Measurements from ENCODE around the gene IL22RA2.
A peak's percentile ranks its signal among the peaks of the same experiment; 100 is the strongest.

Gene IL22RA2

GRCh38 chr6:137170266-137171052 lies 3.0 kb downstream of the IL22RA2 start:
- FAIRE-seq (no peak), DNase-seq (ENCODE audit: extremely low spot score, insufficient read length, low read depth) (no peak)

GRCh38 chr6:137167702-137168377 lies 5.6 kb downstream of the IL22RA2 start:
- no peak for DNase-seq (ENCODE audit: extremely low spot score, insufficient read length, low read depth)
- FAIRE-seq = peak; percentile 29

GRCh38 chr6:137166247-137167098 lies 7.0 kb downstream of the IL22RA2 start:
- FAIRE-seq = no peak
- DNase-seq (ENCODE audit: extremely low spot score, insufficient read length, low read depth) = no peak

GRCh38 chr6:137165375-137166246 lies 7.8 kb downstream of the IL22RA2 start:
- DNase-seq (ENCODE audit: extremely low spot score, insufficient read length, low read depth) = no peak
- peak; percentile 94 for FAIRE-seq

GRCh38 chr6:137163732-137164318 lies 9.6 kb downstream of the IL22RA2 start:
- FAIRE-seq (no peak), DNase-seq (ENCODE audit: extremely low spot score, insufficient read length, low read depth) (no peak)

- no peak for FAIRE-seq
- DNase-seq (ENCODE audit: extremely low spot score, insufficient read length, low read depth) = no peak
Measured at GRCh38 chr6:137162692-137163306, 10.6 kb downstream of the IL22RA2 start.

GRCh38 chr6:137161949-137162348 lies 11.5 kb downstream of the IL22RA2 start:
- FAIRE-seq = no peak
- no peak for DNase-seq (ENCODE audit: extremely low spot score, insufficient read length, low read depth)

- no peak for DNase-seq (ENCODE audit: extremely low spot score, insufficient read length, low read depth)
- FAIRE-seq = no peak
Measured at GRCh38 chr6:137160763-137161162, 12.7 kb downstream of the IL22RA2 start.

- DNase-seq (ENCODE audit: extremely low spot score, insufficient read length, low read depth) (no peak), FAIRE-seq (no peak)
Measured at GRCh38 chr6:137159912-137160311, 13.5 kb downstream of the IL22RA2 start.

GRCh38 chr6:137157601-137158000 lies 15.8 kb downstream of the IL22RA2 start:
- DNase-seq (ENCODE audit: extremely low spot score, insufficient read length, low read depth) = no peak
- no peak for FAIRE-seq

GRCh38 chr6:137156650-137157049 lies 16.8 kb downstream of the IL22RA2 start:
- no peak for FAIRE-seq
- DNase-seq (ENCODE audit: extremely low spot score, insufficient read length, low read depth) = no peak

GRCh38 chr6:137155830-137156229 lies 17.6 kb downstream of the IL22RA2 start:
- FAIRE-seq (peak; percentile 89), DNase-seq (ENCODE audit: extremely low spot score, insufficient read length, low read depth) (no peak)

GRCh38 chr6:137150072-137150471 lies 23.4 kb downstream of the IL22RA2 start:
- DNase-seq (ENCODE audit: extremely low spot score, insufficient read length, low read depth) (no peak), FAIRE-seq (no peak)

- no peak for DNase-seq (ENCODE audit: extremely low spot score, insufficient read length, low read depth)
- FAIRE-seq = no peak
Measured at GRCh38 chr6:137149035-137149393, 24.4 kb downstream of the IL22RA2 start.

- DNase-seq (ENCODE audit: extremely low spot score, insufficient read length, low read depth) (no peak), FAIRE-seq (no peak)
Measured at GRCh38 chr6:137148306-137149034, 25.0 kb downstream of the IL22RA2 start.

- FAIRE-seq = no peak
- no peak for DNase-seq (ENCODE audit: extremely low spot score, insufficient read length, low read depth)
Measured at GRCh38 chr6:137147195-137147594, 26.2 kb downstream of the IL22RA2 start.

- FAIRE-seq (no peak), DNase-seq (ENCODE audit: extremely low spot score, insufficient read length, low read depth) (no peak)
Measured at GRCh38 chr6:137146206-137146605, 27.2 kb downstream of the IL22RA2 start.

- FAIRE-seq (no peak), DNase-seq (ENCODE audit: extremely low spot score, insufficient read length, low read depth) (no peak)
Measured at GRCh38 chr6:137145421-137145820, 28.0 kb downstream of the IL22RA2 start.
